GM18519 (cell line): ENCODE data around the gene AFAP1L1.

ENCODE experiments used
- ATAC-seq: cut with Tn5 transposase; IDR thresholded peaks from one replicate; pipeline ENCODE4 v1.9.1; 2021; ENCODE audit warnings: mild to moderate bottlenecking, moderate library complexity; ENCODE audit not compliant: unreplicated experiment, low FRiP score

The AFAP1L1 gene

DNA sequence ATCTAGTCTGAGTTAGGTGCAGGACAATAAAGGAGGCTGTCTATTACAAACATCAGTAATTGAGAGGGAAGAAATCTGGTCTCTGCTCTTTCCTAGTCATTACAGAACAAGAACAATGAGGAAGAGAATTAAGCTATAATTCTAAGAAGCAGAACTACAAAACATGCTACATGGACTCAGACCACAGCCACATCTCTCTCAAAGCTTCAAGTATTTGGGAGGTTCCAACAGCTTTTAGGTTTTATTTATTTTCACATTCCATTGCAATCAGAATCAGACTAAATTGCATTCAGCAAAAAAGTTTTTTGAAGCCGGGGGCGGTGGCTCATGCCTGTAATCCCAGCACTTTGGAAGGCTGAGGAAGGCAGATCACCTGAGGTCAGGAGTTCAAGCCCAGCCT is 72.5 kb downstream of the AFAP1L1 start:
- no peak for ATAC-seq

DNA sequence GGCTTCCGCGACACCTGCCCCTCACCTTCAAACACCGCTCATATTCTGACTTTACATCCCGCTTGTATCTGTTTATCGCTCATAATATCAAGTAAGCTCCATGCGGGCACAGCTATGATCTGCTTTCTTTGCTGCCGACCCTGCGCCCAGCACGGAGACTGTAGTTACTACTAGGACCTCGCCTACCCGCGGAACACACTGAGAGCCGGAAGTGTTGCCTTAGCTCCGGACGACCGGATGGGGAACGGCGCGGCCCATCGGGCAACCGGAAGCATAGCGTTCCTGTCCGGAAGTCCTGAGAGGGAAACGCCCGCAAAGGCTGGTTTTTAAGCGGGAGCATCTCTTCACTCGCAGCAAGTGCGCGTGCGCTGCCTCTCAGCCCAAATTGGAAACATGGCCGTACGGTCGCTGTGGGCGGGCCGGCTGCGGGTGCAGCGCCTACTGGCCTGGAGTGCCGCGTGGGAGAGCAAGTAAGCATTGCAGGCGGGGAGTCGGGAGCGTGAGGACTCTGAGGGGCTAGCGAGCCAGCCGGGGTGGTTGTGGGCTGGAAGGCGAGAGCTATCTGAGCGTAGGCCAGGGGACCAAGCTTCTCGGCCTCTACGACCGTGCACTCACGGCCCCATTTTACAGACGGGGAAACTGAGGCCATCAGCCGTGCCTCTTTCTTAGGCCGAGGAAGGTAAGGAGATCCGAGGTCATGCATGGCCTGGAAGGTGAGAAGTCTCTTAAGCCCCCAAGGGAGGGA is 73.7 kb downstream of the AFAP1L1 start, which contains the start of gene GRPEL2:
Gene GRPEL2 (plus strand): TSS at position 353 of the 745 bp plus-strand sequence. CDS start 41 bp downstream, at position 394.
- ATAC-seq, result peak; percentile 98

DNA sequence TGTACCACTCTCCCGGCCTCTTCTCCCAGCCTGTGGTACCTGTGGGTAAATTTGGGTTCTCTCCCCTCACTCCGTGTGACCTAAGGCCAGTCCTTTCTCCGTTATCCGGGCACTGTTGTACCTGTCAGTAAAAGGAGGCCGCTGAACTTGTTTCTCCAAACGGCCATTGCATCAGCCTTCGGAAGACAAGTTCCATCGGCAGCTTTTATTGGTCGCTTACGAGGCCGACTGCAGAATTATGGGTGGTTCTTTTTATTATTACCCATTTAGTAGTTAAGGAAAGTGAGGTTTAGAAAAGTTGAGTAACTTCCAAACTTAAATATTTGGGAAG is 74.2 kb downstream of the AFAP1L1 start:
- ATAC-seq, result no peak

DNA sequence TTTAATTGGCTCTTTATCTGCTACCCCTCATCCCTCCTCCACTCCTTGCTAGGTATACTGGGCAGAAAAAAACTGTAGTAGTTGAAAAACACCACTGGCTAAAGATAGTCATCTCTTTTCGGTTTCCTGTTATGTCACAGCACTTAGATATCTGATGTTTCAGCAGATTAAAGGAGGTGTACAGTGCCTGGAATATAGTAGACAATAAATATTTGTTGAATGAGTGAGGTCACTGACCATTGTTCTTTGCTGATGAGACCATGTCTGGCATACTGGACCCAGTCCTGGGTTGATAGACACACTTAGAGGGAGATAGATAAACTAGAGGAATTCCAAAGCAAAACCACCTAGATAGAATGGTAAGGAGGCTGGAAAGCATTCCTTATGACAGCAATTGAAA is 76.9 kb downstream of the AFAP1L1 start:
- ATAC-seq, result no peak

DNA sequence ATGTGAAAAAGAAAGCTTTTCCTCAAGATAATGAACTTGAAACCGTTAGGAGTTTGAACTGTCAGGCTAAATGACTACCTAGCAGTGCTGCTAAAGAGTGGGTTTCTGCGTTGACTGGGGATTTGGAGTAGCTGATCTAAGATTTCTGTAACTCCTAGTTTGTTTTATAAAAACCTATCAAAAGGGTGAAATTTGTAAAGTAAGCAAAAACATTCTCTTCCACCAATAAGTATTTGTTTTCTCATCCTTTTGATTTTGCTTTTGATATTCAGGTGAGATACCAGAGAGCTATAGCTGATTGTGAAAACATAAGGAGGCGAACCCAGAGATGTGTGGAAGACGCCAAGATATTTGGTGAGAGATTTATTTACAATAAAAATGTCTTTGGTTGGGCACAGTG is 77.7 kb downstream of the AFAP1L1 start:
- no peak for ATAC-seq

DNA sequence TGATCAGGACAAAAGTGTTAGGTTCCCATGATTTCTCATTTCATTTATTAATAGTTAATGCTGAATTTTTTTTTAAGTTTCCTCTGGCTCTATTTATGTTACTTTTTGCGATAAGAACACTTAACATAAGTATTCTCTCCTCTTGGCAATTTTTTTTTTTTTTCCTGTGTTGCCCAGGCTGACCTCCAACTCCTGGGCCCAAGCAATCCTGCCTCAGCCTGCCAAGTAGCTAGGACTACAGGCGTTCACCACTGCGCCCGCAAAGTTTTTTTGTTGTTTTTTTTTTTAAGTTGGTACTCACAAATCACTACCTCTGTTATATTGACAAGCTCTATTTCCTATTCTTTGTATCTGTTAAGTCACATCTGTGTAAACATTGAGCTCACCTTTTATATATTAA is 80.5 kb downstream of the AFAP1L1 start:
- no peak for ATAC-seq

DNA sequence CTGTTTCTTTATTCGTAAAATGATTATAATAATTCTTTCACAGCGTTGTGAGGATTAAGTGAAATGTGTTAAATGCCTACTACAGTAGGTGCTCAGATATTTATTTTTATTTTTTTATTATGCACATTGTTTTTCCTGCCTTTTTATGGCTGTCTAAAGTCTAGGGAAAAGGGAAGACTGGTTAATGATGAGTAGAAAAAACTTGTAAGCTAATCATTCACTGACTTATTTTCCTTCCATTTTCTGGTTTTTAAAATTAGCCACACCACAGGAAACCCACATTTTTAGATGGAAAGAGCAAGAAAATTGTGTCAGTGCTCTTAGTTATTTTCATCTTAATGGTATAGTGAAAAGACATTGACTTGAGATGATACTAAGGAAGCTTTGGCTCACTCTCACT is 82.3 kb downstream of the AFAP1L1 start:
- no peak for ATAC-seq

DNA sequence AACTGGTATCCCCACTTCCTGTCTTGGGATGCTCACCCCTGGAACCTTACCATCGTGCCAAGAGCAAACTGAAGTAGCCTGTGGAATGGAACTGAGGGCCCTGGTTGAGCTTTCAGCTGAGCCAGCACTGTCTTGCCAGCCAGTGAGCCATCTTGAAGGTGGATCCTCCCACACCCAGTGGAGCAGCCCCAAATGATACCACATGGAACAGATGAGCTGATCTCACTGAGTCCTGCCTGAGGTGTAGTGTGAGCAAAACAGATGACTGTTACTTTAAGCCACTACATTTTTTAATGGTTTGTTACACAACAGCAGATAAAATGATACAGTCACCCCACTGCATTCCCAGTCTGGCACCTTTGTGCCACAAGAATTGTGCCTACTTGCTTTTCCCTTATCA is 84.0 kb downstream of the AFAP1L1 start:
- no peak for ATAC-seq

DNA sequence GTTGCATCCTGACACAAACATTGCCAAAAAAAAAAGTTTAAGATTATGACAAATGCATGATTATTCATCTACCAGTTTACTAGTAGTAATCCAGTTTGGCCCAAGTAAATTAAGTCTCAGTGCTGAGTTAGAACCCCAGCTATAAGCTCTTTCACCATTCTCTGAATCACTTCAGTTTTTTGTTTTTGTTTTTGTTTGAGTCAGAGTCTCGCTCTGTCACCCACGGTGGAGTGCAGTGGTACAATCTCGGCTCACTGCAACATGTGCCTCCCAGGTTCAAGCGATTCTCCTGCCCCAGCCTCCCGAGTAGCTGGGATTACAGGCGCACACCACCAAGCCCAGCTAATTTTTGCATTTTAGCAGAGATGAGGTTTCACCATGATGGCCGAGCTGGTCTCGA is 84.7 kb downstream of the AFAP1L1 start:
- no peak for ATAC-seq

DNA sequence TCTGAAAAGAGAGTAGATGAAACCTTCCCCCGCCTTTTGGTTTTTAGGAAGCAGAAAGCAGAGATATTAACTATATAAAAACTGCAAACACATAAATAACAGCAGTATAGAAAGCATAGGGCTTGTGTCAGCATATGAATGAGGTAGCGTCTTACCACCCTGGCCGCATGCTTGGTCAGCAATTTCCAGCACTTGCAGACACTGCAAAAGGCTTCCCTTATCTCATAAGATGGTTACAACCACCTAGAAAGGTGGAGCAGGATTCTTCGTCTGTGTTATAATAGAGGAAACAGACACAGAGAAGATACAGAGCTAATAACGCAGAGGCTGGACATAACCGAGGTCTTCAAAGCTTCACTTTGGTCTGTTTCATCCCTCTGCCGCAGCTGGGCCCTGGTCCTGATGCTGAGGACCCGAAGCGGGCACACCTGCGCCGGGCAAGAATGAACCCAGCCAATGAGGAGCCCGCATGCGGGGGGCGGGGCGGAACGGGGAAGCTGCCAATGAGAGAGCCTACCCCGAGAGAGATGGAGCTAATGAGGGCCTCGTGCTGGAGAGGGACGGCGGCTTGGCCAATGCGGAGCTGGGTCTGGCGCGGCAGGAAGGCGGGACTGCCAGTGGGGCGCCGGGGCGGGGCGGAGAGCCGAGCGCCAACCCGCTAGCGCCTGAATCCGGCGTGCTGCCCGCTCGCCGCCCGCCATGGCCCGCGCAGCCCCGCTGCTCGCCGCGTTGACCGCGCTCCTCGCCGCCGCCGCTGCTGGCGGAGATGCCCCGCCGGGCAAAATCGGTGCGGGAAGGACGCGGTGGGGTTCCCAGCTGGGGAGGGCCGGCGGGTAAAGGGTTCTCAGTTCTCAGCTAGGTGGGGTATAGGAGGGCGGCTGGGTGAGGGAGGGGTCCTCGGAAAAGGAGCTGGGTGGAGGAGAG is 86.0 kb downstream of the AFAP1L1 start, which contains the start of gene PCYOX1L:
Gene PCYOX1L (plus strand): TSS at position 677 of the 924 bp plus-strand sequence. CDS start 23 bp downstream, at position 700.
- peak; percentile 96 for ATAC-seq

DNA sequence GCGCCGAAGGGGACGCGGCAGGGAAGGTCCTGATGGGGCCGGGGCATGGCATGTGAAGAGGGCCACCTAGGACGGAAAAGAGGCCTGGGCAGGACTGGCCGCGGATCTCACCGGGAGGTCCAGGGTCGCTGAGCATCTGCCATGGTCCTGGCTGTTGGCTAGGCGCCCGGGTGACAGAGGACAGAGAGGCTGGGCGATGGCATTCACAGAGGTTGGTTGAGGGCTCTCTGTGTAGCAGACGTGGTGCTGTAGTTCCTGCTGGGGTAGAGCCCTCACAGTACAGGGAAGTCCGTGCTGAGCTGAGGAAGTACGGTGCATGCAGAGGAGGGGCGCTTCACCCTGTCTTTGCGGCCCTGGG is 86.6 kb downstream of the AFAP1L1 start:
- no peak for ATAC-seq

DNA sequence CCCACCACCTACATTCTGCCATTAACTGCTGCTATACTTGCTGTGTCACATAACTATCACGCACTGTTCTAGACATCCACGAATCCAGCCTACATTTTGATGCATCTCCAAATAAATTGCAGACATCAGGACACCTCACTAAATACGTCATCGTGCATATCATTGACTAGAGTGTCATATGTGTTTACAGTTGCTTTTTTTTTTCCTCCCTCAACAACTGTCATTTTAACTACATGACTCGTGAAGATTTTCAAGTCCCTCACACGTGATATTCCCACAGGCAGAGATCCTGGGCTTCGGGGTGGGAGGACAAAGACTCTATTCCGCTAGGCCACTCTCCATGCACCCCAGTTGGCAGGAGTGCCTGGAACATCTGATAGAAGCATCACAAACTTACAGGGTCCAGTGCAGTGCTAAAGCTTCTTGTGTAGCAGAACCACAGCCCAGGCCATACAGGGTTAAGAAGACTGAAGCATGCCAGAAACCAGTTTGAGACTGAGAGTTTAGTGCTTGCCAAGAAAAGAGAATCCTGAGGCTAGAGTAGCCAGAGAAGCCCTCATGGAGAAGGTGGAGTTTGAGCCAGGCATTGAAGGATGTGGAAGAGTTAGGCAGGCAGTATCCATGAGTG is 87.3 kb downstream of the AFAP1L1 start:
- no peak for ATAC-seq

DNA sequence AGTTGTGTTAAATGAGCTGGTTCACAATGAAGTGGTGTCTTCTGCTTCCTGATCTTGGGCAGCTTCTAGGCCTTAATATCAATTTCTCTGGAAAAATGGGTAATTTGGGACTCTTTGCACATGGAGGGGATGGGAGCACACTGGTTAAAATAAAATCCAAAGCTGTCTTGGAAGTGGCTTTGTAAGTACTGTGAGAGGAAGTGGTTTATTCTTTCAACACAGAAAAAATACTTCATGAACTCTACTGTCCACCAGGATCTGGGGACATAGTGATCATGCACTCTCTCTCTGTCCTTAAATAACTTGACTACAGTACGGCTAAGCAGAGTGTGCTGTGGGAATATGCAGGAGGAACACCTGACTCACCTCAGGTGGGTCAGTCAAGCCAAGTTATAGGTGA is 88.6 kb downstream of the AFAP1L1 start:
- no peak for ATAC-seq

DNA sequence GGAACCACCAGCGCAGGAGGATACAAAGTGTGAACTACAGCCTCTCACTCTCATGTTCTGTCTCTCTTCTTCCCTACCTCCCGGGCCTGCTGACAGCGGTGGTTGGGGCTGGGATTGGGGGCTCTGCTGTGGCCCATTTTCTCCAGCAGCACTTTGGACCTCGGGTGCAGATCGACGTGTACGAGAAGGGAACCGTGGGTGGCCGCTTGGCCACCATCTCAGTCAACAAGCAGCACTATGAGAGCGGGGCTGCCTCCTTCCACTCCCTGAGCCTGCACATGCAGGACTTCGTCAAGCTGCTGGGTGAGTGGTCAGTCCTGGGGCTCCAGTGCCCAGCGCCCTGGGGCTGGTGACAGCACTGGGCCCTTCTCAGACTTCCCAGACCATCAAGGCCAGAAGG is 90.9 kb downstream of the AFAP1L1 start:
- no peak for ATAC-seq

DNA sequence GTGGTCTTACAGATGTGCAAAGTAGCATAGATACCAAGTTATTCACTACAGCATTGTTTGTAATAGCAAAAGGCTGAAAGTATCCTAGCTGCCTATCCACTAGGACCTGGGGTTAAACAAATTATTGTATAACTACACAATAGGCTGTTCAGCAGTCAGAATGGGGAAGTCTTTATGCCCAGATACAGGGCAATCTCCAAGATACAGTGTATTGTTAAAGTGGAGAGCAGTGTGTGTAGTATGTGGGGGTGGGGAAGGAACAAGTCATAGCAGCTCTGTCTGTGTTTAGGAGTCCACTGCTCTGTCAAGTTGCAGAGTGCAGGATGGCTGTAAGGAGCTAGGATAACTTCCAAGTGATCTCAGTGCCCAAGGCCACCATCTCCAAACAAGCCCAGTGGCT is 91.7 kb downstream of the AFAP1L1 start:
- ATAC-seq, result no peak

DNA sequence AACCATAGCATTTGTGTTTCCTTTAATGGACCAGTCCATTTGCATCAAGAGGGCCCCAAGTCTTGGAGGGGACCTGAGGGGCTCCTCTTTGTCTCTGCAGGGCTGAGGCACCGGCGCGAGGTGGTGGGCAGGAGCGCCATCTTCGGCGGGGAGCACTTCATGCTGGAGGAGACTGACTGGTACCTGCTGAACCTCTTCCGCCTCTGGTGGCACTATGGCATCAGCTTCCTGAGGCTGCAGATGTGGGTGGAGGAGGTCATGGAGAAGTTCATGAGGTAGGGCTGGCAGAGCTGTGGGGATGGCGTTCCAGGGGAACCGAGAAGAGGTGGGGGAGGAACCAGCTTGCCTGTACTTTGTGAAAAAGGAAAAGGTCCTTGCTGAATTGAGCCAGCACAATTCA is 92.3 kb downstream of the AFAP1L1 start:
- no peak for ATAC-seq

DNA sequence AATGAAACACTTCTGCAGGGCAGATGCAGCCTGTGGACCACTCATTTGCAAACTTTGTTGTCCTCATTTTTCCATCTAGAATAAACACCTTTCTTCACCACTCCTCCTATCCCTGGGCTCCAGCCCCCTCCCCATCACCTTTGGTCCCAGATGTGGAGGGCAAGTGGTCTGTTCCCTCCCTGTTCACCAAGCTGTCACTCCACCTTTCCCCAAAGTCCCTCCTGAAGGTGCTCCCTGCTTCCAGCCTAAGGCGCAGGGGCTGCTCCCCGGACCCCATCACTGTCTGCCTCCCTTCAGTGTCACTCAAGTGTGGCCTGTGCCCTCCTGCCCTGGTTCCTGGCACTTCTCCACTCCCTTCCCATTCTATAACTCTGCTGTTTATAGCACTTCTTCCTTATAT is 93.1 kb downstream of the AFAP1L1 start:
- ATAC-seq, result no peak

DNA sequence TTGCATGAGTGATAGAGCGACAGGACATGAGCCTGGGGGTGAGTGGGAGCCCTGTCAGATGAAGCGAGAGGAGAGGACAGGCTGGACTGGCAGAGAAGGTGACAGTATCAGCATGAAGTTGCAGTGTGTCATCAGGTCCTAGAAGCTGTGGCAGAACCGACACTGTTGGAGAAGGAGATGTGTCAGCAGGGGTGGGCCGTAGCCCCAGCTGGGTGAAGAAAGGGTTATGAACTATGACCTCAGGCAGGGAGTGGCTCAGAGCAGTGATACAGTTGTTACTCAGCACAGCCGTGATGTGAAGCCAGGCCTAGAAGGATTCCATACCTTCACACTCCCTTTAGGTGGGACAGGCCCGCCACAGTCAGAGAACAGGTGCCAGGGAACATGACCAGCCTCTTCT is 93.8 kb downstream of the AFAP1L1 start:
- no peak for ATAC-seq

DNA sequence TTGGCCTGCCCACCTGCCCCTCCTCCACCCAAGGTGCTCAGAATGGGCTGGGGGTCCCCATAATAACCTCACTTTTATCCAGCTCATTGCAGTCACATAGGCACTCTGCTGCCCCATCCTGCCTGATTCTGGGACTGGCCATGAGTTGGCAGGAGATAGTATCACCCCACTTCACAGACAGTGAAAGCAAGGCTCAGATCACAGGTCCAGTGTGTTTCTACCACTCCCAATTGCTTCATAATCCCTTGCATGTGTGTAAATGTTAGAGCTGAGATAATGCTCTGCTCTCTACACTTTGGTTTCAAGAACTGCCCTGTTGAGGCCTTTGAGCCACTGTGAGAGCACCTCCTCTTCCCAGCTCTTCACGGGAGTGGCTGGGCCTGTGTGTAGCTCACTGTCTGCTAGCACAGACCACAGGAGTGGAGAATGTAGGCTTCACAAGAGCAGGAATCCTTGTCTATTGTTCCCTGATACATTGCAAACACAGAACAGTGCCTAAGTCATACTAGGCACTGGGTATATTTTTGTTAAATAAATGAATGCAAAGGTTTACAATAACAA is 94.6 kb downstream of the AFAP1L1 start:
- ATAC-seq, result no peak

DNA sequence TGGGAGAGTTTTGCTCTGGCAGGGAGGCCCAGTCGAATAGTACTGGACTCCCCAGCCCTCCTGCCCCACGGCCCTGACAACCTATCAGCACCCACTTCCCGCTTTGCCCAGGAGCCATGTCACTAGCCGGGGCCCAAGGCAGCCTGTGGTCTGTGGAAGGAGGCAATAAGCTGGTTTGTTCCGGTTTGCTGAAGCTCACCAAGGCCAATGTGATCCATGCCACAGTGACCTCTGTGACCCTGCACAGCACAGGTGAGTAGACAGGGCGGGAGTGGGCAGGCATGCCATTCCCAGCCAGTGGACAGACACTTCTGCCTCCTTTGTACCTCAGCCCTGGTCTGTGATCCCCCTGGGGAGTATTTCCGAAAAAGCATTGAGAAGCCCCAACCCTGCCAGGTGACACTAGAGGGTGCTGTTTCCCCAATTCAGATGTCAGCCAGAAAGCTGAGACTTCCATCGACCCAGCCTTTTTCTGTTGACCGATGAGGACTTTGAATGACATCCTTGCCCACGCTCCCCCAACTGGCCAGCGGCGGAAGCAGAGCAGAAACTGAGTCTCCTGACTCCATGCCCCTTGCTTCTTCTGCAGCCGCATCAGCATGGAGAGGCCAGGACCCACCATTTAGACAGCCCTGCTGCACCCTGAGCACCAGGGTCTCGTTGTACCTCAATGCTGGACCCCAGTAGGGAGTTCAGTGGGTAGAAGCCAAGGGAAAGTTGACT is 95.8 kb downstream of the AFAP1L1 start:
- peak; percentile 74 for ATAC-seq
